Measurements from ENCODE around the gene BIRC5. TPM values are rescaled to one million over a fixed set of nuclear protein-coding genes. Genes with fewer than 3 reads are reported as not detected.

The BIRC5 gene
- total and polyA plus RNA-seq, 9 donors, result 0.11 to 1.4 (median 0.73) TPM; not detected in 2

DNA sequence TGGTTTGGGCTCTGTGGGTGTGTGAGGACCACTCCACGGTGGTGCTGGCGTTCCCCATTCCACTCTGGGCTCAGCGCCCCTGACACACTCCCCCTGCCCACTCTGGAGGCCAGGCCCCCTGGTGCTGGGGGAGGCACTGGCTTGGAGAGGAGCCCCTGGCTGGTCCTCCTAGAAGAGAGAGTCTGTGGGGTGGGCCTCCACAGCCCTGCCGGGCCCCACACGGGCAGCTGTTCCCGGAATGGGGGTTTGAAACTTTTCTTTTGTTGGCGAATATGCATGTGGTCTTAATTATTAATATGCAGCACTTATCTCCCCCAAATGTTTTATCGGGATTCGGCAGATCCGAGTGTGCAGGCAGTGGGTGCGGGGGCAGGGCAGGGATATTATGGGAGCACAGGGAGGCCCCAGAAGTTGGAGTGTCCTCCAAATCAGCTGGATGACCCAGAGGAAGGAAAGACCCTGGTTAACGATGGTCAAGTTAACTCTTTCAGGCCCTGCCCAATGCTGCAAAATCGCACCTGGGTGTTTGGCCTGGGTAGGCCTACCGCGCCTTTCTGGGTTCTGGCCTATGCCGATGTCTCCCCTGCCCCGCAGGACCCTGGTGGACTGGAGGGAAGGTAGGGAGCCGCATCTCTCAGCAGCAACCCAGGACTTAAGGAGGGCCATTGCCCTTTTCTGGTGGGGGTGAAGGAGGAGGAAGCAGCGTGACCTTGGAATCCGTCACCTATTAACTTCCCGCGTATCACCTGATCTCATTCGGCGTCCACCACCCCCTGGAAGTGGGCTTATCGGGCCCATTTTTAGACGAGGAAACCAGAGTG lies 53.4 kb downstream of the BIRC5 start:
- intact Hi-C loops (cut with DNase I), result no loop called here
- DNase-seq, result peak in 2 of 5 donors; percentile 17 to 56
- no peaks in the 10 kb centered on the region for H3K9me3 ChIP-seq
- no peaks in the 10 kb centered on the region for H3K27me3 ChIP-seq
- WGBS, 3 donors, result 48 to 58% (median 53%) methylated on average over 26 of the region's 26 CpGs
- no peaks in the 10 kb centered on the region for H3K36me3 ChIP-seq
- H3K4me3 ChIP-seq, result no peak overlapping the region
- TF ChIP-seq POLR2A (IDR thresholded peaks at IDR 0.05), result no peak
- no peak for TF ChIP-seq EP300 (IDR thresholded peaks at IDR 0.05)
- TF ChIP-seq, protein P1, sequence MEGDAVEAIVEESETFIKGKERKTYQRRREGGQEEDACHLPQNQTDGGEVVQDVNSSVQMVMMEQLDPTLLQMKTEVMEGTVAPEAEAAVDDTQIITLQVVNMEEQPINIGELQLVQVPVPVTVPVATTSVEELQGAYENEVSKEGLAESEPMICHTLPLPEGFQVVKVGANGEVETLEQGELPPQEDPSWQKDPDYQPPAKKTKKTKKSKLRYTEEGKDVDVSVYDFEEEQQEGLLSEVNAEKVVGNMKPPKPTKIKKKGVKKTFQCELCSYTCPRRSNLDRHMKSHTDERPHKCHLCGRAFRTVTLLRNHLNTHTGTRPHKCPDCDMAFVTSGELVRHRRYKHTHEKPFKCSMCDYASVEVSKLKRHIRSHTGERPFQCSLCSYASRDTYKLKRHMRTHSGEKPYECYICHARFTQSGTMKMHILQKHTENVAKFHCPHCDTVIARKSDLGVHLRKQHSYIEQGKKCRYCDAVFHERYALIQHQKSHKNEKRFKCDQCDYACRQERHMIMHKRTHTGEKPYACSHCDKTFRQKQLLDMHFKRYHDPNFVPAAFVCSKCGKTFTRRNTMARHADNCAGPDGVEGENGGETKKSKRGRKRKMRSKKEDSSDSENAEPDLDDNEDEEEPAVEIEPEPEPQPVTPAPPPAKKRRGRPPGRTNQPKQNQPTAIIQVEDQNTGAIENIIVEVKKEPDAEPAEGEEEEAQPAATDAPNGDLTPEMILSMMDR (IDR thresholded peaks at IDR 0.05), result no peak
- H3K4me1 ChIP-seq (ENCODE audit: insufficient read depth), result peaks cover 15% of the 10 kb centered on the region
- peak overlapping the region in 1 of 2 donors; percentile 40 for H3K27ac ChIP-seq

DNA sequence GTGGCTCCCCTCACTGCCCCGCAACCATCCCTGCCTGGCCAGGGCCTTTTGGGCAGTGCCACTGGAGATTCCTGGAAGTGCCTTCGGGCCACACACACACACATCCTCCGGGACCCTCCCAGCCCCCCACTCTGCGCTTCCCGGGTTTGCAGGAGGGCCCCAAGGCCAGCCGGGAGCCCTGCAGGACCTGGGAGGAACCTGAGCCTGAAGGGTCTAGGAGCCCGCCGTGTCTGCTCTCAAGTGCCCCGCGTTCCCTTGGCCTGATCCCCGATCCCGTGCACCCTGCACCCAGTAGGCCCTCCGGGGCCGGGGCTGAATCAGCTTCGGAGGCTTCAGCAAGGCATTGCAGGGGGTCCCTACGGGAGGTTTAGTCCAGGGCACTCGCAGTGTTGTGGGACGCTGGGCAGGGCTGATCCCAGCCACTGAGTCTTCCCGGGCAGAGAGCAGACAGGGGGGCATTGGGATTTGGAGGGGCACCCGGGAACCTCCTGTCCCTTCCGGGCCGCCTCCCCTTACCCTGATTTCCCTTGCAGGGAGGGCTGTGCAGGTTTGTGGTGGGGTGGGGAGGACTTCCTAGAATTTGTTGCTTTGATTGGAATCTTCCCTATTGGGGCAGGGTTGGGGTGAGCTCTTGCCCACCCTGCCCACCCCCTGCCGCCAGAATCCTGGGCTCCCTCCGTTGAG lies 54.3 kb downstream of the BIRC5 start:
- TF ChIP-seq POLR2A (IDR thresholded peaks at IDR 0.05) (no peak), EP300 (IDR thresholded peaks at IDR 0.05) (no peak)
- TF ChIP-seq, protein P1 (IDR thresholded peaks at IDR 0.05), result no peak
- intact Hi-C loops (cut with DNase I), result no loop called here
- 44 to 63% (median 48%) methylated on average over 20 to 24 of the region's 24 CpGs for WGBS, 3 donors
- no peaks in the 10 kb centered on the region for H3K36me3 ChIP-seq
- DNase-seq, result peak in 1 of 5 donors; percentile 26
- peaks cover 18% of the 10 kb centered on the region for H3K4me1 ChIP-seq (ENCODE audit: insufficient read depth)
- no peak overlapping the region for H3K27ac ChIP-seq
- no peaks in the 10 kb centered on the region for H3K27me3 ChIP-seq
- no peak overlapping the region for H3K4me3 ChIP-seq
- no peaks in the 10 kb centered on the region for H3K9me3 ChIP-seq

DNA sequence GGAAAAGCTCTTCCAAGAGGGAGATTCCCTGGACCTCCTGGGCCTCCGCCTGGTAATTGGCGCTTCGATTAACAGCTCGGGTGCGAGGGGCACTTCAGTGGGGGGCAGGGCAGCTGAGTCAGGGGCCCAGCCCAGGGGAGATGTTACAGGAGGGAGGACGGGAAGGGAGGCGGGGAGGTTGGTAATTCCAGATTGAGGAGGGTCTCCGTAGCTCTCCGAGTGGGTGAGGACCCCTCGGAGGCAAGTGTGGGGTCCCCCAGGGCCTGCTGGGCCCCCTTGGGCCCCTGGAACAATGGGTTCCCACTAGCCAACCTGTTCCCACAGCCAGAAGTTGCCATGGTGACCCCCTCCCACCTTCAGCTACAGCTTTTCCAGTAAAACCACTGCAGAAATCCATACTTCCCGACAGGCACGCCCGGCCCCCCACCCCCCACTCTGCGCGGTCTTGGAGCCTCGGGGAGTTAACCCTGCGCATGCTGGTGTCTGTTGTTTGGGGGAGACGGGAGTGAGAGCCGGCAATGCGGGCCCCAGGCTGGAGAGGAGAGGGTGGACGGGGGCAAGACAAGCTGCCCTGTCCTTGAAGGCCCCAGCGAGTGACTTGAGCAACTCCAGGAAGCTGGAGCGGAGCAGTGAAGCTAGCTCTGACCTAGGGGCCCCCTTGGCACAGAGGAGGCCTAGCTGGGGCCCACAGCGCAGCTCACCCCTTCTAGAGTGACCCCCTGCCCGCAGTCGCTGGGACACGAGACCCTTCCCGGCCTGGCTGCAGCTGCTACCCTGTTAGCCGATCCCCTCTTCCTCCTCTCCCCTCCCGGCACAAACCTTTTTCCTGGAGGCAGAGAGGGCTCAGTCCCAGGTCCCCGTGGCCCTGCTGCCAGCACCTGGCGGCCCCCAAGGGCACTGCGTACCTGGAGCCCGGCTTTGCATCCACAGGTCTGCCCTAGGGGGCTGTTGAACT lies 55.2 kb downstream of the BIRC5 start:
- WGBS, 3 donors, result 22 to 33% (median 28%) methylated on average over 33 to 34 of the region's 34 CpGs
- no peak overlapping the region for H3K4me3 ChIP-seq
- DNase-seq, result peak in 3 of 5 donors; percentile 55 to 73 (median 60)
- H3K27ac ChIP-seq, result peak overlapping the region in 1 of 2 donors; percentile 27
- peaks cover 18% of the 10 kb centered on the region for H3K4me1 ChIP-seq (ENCODE audit: insufficient read depth)
- no peaks in the 10 kb centered on the region for H3K27me3 ChIP-seq
- TF ChIP-seq EP300 (IDR thresholded peaks at IDR 0.05) (no peak), POLR2A (IDR thresholded peaks at IDR 0.05) (no peak)
- TF ChIP-seq, protein P1 (IDR thresholded peaks at IDR 0.05), result no peak
- intact Hi-C loops (cut with DNase I), result no loop called here
- no peaks in the 10 kb centered on the region for H3K9me3 ChIP-seq
- H3K36me3 ChIP-seq, result no peaks in the 10 kb centered on the region

DNA sequence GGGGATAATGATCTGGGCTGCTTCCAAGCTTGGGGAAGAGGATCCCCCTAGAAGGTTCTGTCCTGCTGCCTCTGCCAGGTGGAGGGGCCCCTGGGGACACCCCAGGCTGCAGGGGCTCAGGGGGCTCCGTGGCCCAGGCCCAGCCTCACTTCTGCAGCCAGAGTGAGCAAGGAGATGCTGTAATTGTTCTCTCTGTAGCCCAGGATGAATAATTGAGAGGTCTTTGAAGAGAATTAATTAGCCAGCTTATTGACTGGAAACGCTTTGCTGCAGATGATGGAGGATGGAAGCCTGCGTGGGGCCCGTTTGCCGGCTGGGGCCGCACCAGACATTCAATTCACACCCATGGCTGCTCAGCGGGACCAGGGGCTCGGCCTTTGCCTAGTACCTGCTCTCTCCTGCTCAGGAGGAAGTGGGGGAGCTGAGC lies 55.9 kb downstream of the BIRC5 start:
- 80 to 88% (median 87%) methylated on average over 8 of the region's 8 CpGs for WGBS, 3 donors
- DNase-seq, result no peak
- H3K9me3 ChIP-seq, result no peaks in the 10 kb centered on the region
- H3K4me1 ChIP-seq (ENCODE audit: insufficient read depth), result peaks cover 18% of the 10 kb centered on the region
- no peak overlapping the region for H3K27ac ChIP-seq
- no peaks in the 10 kb centered on the region for H3K36me3 ChIP-seq
- no peak overlapping the region for H3K4me3 ChIP-seq
- no peaks in the 10 kb centered on the region for H3K27me3 ChIP-seq
- intact Hi-C loops (cut with DNase I), result no loop called here
- TF ChIP-seq, protein P1 (IDR thresholded peaks at IDR 0.05), result no peak
- TF ChIP-seq POLR2A (IDR thresholded peaks at IDR 0.05) (no peak), EP300 (IDR thresholded peaks at IDR 0.05) (no peak)

Measured in ovary (tissue), 9 donors.